GM18861 (cell line): ENCODE measurements around the gene ZFP62.
A peak's percentile ranks its signal among the peaks of the same experiment; 100 is the strongest.

Experiments
- ATAC-seq: cut with Tn5 transposase; IDR thresholded peaks from one replicate; pipeline ENCODE4 v1.9.1; 2021; ENCODE audit not compliant: unreplicated experiment

The ZFP62 gene

DNA sequence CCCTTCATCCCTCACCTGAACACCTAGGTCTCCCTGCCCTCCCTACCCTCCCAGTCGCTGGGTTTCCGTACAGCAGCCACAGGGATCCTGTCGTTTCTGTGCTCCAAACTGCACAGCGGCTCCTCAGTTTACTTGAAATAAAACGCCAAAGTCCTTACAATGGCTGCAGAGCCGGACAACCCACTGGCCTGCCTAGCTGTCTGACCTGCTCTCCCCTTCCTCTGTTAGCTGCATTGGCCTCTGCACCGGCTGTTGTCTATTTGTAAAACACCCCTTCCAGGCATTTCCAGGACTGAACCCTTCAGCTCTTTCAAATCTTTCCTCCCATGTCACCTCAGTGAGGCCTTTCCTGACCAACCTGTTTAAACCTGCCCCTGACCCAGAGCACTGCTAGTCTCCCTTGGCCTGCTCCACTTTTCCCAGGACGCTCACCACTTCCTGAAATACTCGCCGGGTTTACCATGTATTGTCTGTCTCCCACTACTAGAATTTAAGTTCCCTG, 49.4 kb downstream of the ZFP62 start:
- ATAC-seq: no peak

DNA sequence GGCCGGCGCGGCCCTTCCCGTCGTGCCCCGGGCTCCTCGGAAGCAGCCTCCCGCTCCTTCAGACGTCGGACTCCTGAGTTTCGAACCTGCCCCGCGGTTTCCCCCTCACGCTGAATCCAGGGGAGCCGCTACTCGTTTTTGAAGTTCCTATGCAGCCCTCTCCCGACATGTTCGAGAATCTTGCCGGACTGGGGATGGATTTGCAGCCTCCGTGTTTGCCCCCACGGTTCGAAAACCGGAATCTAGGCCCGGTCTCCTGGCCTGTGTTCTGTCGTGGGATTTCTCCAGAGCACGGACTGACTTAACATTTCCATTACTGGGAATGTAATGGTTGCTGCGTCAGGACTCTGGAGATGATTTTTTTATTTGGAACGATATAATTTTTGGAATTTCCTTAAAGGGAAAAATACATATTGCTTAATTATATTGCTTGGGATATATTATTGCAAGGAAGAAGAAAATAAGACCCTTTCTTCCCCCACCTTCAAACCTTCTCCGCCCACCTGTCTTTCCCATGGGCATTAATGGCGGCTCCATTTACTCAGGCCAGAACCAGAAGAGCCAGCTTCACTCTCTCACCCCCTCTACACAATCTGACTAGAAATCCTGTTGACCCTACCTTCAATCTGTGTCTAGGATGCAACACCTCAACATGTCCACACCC, 50.0 kb downstream of the ZFP62 start:
- no peak for ATAC-seq

DNA sequence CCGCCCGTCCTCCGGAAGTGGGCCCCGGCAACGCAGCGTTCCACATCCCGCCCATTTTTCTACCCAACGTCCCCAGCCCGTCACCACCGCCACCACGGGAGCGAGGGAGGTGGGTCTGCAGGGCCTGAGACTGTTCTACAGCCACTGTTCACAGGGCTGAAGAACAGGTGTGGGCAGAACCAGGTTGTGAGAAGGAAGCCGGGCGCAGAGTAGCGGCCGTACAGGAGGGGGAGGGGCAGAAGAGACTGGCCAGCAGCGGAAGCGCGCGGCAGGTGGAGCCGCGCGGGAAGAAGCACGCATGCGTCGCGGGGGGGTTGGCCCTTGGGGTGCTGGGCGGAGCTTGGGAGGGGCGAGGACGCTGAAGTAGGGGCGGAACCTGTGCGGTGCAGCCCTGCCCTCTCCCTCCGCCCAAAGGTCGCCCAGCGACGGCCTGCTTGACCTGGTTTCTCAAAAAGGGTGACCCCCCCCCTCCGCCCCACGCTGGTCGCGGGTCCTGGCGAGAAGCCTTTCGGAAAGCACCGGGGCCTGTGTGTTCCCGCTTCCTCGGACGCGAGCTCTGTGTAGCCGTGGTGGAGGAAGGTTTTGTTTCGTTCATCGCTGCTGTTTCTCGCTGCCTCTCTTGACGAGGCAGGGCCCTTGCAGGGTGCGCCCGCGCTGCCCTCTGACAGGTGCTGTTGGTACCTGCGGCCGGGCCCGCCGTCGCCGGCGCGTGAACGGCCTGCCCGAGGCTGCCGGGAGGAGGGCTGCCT, 50.7 kb downstream of the ZFP62 start:
- peak; percentile 55 for ATAC-seq

DNA sequence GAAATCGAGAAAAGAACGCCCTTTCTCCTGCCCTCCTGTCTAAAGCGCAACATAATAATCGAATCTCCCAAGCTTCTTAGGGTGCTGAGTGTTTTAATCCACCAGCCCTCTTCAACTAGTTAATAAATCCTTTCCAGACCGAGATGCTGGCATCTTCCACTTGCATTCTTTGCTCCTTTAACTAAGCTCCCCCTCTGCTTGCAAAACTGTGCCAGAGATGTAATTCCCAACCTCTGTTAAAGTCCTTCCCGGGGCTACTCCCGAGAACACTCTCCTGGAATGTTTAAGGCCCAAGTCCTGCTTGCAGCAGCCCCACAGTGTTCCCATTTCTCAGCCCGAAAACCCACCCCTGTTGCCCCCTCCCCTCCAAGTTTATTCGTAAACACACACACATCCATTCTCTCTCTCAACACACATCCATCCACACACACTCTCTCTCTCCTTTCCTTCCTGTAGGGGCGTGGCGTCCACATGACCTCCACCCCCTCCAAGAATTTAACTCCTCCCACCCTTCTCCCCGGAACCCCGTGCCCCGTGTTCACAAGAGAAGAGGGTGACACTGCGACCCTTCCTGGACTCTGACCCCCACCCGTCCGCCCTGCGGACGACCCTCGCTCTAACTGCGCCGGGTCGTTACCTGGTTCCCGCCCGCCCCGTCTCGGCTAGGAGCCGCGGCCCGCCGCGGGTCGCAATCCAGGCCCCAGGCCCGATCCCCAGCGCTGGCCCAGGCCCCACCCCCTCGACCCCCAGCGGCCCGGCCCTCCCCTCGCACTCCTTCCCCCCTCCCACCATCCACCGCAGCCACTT, 51.5 kb downstream of the ZFP62 start:
- peak; percentile 44 for ATAC-seq

DNA sequence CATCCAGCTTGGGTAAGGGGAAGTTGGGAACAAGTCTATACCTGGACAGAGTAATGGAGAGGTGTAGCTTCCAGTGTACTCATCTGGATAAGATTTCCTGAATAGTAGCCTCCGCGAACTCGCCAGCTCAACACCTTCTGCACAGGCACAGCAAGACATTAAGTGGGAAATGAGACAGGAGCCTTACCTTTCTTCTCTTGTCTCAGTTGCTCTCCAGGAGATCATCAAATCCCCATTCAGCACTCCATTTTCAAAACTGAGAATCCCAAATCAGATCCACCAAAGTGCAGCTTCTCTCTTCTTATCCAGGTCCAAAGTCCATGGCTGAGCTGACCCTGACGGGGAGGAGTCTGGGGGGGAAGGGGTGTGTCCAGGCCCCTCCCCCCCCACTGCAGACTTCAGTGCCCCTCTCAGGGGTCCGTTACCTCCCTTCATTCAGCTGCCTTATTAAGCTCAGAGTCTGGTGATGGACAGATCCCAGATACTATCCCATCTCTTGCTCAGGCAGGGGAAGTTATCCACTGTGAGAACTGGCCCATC, 52.5 kb downstream of the ZFP62 start:
- ATAC-seq: no peak

DNA sequence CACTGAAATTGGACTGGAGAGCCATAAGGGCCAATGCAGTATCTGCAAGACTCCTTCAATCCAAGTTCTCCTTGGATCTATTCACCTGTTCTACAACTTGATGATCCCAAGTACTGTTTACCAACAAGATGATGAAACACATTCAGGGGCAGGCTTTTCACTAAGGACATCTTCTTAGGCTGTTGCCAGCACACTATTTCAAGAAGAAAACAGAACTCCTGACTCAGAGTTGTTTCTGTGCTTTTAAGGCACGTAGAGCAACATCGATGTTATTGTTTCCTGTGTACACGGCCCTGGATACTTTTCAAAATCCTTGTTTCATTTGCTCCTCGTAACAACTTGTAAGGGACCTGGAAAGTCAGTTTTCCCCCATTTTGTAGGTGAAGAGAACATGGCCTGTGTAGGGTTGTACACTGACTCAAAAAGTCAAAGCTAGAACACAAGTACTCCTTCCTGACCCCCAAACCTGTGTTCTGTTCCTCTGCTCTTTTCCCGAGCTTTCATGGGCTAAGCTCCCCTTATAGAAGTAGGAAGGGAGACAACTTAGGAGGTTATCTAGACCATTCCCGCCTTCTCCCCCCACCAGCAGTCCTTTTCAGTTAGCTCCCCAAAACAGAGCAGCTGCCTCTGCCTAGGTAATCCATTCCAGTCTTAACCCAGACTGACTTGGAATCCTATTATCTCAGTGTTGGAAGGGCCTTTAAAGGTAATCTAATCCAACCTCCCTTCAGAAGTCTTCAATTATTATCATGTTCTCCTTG, 53.2 kb downstream of the ZFP62 start:
- no peak for ATAC-seq

DNA sequence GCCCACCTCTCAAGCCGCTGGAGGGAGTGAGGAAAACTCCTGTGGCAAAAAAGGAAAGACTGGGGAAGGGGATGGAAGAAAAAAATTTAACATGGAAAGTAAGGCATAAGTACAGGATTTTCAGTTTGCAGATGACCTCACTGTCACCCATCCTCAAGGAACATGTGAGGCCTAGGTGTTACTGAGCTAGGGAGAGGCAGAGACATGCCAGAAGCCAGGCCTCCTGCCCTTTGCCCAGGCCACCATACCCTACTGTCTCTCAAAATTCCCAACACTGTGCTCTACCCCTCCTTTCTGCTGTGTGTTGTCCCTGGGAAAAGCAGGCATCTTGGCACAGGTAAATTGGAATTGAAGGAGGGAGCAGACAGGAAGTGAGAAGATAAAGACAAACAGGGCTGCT, 54.0 kb downstream of the ZFP62 start:
- ATAC-seq: no peak

DNA sequence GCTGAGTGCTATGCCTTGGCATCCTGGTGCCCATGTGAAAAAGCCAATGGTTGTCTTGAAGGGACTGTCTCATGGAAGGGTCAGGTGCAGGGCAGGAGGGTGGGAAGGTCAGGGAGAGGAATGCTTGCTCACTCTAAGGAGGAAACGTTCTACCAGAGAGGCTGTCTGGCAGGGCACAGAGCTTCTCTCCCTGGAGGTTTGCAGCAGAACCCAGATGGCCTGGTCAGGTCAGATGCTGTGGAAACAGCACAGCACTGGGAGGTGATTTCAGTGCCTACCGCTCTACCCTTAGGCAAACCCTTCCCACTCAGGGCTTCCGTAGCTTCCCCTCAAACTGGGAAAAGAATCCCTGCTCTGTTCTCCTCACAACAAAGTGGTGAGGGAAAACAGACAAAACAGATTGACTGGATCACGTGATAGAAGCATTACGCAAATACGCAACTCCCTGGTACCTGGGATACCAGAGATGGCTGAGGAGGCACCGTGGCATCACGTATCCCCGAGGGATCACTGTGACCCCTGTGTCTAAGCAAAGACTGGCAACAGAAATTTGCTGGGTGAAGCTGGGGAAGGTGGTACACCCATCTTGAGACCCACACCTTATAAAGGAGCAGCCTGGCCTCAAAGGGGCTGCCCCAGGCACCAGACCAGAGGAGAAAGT, 54.6 kb downstream of the ZFP62 start:
- no peak for ATAC-seq

DNA sequence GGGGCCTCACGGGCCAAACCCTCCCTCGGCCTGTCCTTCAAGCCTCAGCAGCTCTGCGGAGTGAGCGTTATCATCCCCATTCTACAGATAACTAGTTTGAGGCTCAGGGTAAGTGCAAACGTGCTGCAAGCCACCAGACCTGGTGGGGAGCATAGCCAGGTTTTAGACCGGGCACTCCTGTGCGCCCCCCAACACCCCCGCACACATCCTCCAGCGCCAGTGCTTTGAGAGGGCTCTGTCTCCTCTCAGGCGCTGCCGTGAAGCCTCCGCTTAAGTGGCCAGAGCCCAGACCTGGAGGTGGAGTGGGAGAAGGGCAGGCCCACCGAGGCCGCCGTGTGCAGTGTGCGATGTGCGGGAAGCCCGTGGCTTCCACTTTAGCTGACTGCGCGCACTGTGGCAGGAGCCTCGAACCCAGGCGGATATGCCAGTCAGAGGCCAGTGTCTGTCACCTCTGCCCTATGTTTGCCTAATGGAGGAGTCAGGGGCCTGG, 56.9 kb downstream of the ZFP62 start:
- ATAC-seq: no peak

DNA sequence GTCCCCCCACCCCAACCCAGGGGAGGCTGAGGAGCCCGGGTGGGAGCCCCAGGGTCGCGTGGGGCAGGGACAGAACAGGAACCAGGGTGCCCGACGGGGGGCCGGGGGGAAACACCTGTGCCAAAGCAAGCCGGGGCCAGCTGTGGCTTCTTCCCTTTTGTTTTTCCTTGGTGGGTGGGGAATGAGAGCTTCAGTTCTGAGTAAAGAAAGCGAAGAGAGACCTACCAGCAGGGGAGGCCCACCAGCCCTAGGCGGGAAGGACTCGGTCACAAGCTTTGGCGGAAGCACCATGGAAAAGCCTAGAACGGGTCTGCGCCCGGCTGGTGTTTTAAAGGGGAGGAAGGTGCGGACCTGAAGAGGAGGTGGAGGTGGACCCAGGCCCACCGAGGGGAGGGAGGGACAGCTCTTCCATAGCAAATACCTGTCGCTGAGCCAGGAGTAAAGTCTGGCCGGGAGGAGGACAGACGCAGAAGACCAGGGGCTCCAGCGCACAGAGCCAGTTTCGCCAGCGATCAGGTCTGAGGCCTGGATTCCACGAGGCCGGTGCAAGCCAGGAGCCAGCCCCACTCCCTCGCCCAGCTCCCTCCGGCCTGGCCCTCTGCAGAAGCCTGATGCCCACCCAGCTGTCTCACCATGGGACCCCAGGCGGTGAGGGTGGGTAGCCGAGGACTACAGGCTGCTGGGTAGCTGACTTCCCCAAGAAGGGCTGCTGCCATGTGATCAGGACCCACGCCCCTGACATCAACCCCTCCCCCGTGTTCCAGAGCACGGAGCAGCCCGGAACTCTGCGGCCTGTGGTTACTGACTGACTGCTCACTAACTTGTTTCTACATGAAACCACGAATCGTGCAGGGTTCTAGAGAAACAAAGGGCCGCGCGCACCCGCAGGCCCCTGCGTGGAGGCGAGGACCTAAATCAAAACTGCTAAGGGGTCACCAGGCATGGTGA, 57.6 kb downstream of the ZFP62 start:
- ATAC-seq: peak; percentile 55

DNA sequence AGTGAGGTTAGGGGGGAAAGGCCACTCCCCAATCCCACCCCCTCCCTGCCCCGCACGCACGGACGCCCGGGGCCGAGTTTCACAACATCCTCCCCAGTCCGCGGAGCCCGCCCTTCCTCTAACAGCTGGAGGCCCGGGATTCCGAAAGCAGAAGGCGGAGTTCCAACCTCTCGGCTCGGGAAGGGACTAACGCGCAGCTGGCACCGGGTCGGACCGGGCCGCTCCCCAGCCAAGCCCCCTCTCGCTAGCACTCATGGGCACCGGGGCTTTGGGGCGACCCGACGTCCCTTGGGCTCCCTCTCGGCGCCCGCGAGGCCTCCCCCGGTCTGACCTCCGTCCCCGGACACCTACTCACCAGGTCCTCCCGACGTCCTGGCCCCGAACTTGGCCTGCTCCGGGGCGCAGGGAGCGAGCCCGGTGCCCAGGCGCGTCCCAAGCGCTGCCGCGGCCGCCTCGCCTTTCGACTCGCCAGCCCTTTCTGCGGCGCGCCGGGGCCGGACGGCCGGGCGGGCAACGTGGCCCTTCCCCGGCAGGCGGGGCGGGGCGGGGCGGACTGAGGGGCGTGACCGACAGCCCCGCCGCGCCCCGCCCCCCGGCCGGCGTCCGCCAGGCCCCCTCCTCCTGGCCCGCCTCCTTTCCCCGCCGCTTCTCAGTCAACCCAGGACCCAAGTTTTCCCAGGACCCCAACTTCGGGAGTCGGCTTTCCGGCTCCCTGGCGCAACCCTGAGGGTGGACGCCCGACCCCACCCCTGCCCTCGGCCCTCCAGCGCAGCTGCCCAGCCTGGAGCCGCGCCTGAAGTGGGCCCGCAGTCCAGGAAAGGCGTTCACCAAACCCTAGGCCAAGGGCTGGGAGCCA, 58.5 kb downstream of the ZFP62 start, which contains the start of gene MGAT1:
MGAT1 (minus strand) TSS at position 482 of the 856 bp plus-strand sequence. CDS start 9,835 bp downstream, outside the sequence.
- peak; percentile 19 for ATAC-seq

DNA sequence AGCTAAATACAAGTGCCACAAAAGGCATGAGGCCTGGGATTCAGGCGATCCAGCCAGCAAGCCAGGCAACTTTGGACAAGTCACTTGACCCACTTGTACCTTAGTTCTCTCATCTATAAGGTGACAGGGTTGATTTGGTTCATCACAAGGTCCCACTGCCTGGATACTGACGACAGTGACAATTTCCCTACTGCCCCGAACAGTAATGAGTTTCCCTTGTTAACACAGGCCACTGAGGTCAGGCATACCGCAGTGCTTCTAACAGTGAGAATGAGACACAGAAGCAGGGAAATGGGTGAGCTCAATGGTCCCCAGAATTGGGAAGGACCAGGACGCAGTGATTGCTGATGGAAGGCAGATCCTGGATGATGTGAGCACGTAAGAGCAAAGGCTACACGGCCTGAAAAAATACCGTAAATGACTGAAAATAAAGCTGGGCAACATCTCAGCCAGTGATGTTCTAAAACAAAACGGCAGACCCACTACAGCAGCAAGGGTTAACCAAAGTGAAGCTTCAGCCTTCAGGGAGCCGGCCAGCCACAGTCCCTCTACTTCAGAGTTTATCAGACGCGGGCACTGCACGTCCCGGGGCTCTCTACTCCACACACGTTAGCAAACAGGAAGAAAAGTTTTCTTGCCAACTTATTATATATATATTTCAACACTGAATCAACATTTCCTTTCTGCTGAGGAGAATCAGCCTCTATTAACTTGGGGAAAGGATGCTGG, 59.3 kb downstream of the ZFP62 start:
- ATAC-seq: no peak

DNA sequence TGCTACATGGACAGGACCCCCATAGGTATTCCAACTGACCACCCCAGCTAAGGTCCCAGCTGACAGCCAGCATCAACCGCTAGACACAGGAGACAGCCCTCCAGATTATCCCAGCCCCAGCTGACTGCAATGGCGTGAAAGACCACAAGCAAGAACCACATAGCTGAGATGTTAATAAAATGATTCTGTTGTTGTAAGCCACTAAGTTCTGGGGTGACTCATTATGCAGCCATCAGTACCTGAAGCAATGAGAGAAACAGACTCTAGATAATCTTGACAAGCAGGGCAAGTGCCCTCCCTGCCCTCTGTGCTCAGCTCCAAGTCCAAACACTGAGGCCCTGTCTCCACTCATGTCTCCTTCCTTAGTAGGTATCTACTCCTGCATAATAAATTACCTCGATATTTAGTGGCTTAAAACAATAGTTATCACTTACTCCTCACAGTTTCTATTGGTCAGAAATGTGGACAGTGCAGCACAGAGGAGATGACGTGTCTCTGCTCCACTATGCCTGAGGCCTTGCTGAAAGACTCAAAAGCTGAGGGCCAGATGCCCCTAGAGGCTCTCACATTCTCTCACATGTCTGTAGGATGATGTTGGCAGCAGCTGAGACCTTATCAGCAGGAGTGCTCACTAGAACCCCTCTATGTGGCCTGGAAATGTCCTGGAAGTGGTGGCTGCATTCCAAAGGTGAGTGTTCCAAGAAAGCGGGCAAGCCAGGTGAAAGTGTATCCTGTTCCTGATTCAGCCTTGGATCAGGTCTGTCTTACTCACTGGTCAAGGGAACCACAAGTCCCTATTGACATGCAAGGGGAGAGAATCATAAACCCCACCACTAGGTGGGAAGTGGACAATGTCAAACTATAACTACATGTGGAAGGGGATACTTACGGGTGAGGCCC, 60.9 kb downstream of the ZFP62 start:
- no peak for ATAC-seq

DNA sequence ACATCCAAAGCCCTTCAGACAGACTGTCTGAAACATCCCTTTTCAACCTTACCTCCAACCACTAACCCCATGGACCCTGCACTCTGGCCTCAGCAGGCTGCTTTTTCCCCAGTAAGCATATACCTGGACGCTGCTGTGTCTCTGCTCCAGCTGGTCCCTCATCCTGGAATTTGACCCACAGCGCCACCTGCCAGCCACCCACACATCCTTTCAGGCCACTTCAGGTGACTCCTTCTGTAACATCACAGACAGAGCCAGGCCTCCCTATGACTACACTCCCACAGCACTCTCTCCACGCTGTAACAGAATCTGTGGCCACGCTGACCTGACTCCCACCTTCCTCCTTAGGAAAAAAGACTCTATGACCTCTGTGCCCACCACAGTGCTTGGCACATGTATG, 61.9 kb downstream of the ZFP62 start:
- ATAC-seq: no peak

DNA sequence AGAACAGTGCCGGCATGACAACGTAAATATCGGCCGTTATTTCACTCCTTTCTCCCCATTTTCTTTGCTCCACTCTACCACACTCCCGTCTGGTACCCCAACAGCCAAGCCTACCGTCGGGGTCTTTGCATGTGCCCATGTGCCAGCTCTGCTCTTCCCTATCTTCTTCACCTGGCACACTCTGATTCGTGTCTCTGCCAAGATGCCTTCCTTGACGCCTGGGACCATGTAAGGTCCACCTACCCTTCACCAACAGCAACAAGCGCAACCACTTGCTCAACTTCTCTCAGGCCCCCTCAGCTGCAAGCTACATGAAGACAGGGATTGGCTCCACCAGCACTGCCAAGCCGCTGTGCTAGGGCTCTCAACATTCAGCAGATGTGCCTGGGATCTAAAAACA, 62.9 kb downstream of the ZFP62 start:
- ATAC-seq: no peak
